Right ventricle myocardium superior (tissue), 1 donor: ENCODE measurements around the gene GPC4. TPM values are rescaled to one million over a fixed set of nuclear protein-coding genes. Genes with fewer than 3 reads are reported as not detected.
"Not testable (repeated sequence)": the region's sequence is repeated elsewhere in the genome, so short reads cannot be mapped to it uniquely, and the experiment has no call there.

ENCODE experiments used
- ATAC-seq: fragments of 200-7000 bp; cut with Tn5 transposase; one replicate; pipeline ENCODE4 v1.9.1; 2020; ENCODE audit warnings: mild to moderate bottlenecking; ENCODE audit not compliant: poor library complexity
- DNase-seq: peaks from one replicate; pipeline ENCODE4 v3.0.0-alpha.2; 2020
- intact Hi-C: fragments of 100-400 bp; cut with DNase I; formaldehyde crosslinking; loops from one replicate; pipeline ENCODE4 v1.11.2; 2022
- total RNA-seq: library from RNA; stranded (reverse); fragmentation: NEBNext Ultra II Directional; extraction: Animal tissue kit (Norgen Biotek cat#: 25700); gene quantifications from one replicate; pipeline ENCODE4 v1.2.1, GENCODE V29; 2021
- donor health status: DM: no; HTN: yes; CAD: no; lungs with severe emphysema.

GPC4 gene
- total RNA-seq, 1 donor from 2014 or later: 8.9 TPM

DNA sequence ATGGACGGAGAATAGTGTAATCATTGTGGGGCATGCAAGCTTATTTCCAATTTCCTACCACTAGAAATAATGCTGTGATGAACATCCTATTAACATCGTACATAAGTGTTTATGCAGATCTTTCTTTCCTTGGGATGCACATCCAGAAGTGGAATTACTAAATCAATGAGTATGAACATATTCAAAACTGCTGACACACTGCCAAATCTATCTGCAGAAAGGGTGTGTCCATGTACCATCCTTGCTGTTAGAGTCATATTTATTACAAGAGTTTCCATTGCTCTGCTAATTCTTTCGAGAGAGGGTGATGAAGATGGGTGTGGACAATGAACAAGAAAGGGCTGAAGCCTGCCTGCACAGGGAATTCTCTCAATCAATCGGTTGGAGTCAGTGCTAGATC is 82.6 kb downstream of the GPC4 start:
- intact Hi-C loops: loop anchor here (10.0 kb wide), 1 partner anchor 342 kb away; no protein-coding TSS in a partner anchor
- DNase-seq: no peak
- ATAC-seq: no peak

DNA sequence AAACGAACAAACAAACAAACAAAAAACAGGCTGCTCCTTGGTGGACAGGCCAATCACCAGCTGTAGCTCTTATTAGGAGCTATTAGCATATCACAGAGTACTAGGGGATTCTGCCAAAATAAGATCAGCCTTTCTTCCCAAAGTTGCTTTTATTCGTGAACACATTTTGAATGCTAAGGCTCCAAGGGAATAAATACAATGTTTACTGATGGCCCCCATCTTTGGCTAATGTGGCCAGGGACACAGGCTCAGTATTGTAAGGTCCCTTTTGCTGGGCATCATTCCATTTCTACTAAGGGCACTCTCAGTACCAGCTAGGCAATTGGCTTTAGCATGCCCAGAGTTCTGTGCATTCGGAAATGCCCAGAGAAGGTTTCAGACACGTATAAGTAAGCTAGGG is 84.3 kb downstream of the GPC4 start:
- no peak for DNase-seq
- no peak for ATAC-seq
- intact Hi-C loops: loop anchor here (10.0 kb wide), 1 partner anchor 344 kb away; no protein-coding TSS in a partner anchor

DNA sequence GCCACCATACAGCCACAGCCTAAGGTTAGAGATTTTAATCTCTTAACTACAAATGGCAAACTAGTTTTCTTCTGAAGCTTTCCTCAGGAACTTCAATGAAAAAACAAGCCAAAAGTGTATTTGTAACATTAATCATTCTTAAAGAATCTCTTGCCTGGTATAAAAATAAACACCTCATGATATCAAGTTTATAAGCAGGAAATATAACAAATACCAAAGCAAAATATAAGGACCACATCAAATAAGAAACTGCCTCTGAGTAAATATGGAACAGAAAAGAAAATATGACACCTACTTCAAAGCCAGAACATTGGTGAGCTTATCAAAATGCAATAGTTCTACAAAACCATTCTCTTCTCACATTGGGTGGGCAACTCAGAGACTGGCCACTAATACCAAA is 89.9 kb downstream of the GPC4 start:
- DNase-seq (no peak), ATAC-seq (no peak)
- intact Hi-C loops: no loop called here

DNA sequence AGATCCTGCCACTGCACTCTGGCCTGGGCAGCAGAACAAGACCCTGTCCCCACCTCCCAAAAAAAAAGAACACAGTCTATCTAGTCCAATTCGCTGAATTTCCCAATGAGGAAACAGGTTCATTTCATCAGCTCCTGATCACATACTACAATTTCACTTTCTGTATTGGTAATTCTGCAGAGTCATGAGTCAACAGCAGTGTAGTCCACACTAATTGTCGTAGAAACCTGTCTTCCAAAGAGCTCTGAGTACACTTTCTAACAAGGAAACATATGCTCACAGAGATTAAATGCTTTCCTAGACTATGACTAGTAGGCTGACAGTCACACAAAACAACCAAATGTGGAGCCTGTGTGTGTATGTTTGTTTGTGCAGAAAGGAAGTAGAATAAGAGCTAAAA is 91.9 kb downstream of the GPC4 start:
- no peak for DNase-seq
- intact Hi-C loops: no loop called here
- no peak for ATAC-seq

DNA sequence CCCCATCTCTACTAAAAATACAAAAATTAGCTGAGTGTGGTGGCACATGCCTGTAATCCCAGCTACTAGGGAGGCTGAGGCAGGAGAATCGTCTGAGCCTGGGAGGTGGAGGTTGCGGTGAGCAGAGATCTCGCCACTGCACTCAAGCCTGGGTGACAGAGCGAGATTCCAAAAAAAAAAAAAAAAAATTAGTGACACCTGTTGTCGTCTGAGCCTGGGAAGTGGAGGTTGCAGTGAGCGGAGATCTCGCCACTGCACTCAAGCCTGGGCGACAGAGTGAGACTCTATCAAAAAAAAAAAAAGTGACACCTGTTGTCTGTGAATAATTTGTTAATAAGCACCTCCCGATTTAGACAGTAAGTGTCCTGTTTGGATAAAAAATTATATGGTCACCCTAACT is 93.0 kb downstream of the GPC4 start:
- DNase-seq, intact Hi-C loops, ATAC-seq: not testable (repeated sequence)

DNA sequence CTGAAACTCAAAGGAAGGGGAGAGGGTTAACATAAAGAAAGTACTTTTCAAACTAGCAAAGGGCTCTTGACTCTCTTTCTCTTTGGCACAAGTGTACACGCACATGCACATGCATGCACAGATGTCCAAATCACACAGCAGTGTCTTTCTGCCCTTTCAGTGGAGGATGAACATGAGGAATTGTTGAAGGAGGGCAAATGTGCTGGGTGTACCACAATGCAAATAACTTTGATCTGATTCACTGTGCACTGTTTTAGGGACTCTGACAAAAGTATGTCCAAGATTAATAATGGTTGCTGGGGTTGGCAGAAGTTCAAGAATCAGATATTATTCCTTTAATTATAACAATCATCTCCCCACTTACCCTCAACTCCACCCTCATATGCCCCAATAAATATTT is 93.8 kb downstream of the GPC4 start:
- ATAC-seq: no peak
- no peak for DNase-seq
- intact Hi-C loops: no loop called here

DNA sequence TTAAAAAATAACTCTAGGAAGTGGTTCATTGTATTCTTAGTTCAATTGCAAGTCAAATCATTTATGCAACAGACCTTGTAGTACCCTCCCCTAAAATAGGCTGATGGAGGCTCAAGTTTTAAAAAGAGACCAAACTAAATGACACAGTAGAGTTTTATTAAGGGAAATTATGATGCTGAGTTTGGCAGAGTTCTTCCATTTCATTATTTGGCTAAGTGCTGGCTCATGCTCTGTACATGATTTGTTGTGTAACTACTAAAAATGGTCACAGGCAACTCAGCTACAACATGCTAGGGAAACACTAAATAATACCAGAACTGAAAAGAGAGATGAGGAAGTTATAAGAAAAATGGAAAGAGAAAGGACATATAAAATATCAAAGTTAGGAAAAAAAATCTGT is 101.0 kb downstream of the GPC4 start:
- intact Hi-C loops: no loop called here
- peak; percentile 55 for ATAC-seq

DNA sequence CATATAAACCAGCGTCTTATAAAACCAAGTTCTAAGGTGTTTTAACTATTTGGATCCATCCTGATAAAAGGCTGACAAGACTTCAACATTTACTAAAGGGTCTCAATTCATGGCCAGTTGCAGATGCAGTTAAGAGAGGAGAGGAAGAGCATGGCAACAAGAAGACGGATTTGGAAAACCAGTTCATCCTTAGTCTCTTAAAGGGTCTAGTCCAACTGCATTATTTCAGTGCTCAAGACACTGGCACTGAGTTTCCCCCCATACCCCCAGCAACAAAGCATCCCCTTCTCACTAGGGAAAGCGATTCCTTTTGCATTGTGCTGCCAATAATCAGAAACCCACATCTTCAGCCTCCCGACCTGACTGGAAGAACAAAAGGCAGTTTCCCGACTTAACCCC is 106.8 kb downstream of the GPC4 start:
- ATAC-seq: no peak
- DNase-seq: no peak
- intact Hi-C loops: no loop called here

More for the DNA sequence above, 101.0 kb downstream of the GPC4 start:
- DNase-seq: no peak

DNA sequence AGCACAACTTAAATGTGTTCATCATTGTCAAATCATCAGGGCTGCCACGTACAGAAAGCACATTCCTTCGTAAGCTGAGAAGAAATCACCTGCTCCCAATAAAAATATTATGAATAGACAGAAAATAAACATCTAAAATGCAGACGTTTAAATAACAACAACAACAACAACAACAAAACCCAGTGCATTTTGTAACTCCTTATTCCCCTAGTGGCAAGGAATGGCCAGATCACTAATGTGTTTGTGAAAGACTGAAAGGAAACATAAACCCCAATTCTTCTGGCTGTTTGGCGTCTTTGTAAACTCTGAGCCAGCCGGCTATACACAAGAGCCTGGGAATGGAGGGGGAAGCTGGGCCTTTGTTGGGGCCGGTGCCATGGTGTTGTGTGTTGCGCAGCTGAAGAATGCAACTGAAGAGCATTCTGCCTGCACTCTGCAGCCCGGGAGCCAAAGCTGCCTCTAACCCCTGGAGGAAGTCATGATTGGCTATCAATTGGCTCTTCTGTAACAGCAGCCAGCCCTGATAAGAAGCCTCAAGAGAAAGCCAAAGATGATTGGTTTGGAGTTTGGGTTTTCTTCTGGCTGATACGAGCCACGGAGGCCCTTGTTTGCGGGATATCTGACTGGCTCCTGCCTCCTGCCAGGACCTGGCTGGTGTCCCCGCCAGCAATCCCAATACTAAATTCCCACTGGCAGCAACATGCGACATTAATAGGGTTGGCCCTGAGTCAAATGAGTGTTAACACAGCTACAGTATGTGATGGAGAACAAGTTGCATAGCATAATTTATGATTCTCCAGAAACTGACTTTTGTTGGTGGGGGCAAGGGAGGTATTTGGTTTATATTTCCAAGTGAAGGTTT is 107.4 kb downstream of the GPC4 start:
- intact Hi-C loops: no loop called here
- DNase-seq: peak; percentile 68
- ATAC-seq: peak; percentile 92

DNA sequence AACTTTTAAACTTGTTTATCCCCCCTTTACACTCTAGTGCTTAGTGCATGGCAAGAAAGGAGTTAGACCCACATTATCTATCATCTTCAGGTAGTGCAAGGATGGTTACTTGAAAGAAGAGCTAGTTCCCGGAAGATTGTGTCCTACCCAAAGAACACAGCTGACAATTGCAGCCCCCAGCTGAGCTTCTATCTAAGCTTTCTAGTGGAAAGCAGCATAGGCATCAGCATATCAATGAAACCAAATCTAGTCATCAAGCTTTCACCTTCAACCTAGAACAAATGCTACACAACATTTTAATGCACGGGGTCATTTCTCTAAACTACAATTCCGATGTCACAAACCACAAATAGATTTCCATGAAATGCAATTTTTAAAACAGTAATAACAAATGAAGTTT is 108.2 kb downstream of the GPC4 start:
- intact Hi-C loops: no loop called here

DNA sequence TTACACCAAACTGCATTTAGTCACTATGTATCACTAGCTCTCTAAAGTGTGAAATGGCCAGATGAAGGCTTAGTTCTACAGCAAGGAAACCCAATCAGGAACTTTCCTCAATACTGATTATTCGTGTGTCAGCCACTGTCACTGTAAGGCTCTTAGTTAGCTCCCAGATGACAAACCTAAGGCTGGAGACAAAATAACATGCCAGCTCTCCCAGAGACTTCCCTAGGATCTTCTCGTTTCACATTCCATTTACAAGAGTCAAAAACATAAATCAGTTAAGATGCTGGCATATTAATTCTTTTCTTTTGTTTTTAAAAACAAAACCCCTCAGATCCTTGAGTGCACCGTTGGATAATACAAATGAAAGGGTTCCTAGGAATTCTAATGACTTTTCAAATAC is 109.0 kb downstream of the GPC4 start:
- no peak for ATAC-seq
- DNase-seq: no peak
- intact Hi-C loops: no loop called here

More for the DNA sequence above, 108.2 kb downstream of the GPC4 start:
- DNase-seq (no peak), ATAC-seq (no peak)

DNA sequence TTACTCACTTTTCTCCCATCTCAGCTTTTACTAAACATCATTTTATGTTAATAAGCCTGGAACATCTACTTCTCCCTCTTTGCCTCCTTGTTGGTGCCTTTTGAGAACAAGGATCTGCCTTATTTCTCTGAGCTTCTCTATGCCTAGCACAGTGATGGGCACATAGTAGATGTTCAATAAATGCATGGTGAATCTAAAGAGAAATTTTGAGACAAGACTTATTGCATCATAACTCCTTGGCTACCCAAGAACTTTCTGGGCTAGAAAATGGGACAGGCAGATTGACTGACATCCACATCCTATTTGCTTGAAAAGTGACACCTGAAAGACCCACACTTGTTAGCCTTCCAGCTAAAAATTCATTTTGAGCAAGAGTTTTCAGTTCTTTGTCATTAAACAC is 109.9 kb downstream of the GPC4 start:
- no peak for ATAC-seq
- no peak for DNase-seq
- intact Hi-C loops: no loop called here

DNA sequence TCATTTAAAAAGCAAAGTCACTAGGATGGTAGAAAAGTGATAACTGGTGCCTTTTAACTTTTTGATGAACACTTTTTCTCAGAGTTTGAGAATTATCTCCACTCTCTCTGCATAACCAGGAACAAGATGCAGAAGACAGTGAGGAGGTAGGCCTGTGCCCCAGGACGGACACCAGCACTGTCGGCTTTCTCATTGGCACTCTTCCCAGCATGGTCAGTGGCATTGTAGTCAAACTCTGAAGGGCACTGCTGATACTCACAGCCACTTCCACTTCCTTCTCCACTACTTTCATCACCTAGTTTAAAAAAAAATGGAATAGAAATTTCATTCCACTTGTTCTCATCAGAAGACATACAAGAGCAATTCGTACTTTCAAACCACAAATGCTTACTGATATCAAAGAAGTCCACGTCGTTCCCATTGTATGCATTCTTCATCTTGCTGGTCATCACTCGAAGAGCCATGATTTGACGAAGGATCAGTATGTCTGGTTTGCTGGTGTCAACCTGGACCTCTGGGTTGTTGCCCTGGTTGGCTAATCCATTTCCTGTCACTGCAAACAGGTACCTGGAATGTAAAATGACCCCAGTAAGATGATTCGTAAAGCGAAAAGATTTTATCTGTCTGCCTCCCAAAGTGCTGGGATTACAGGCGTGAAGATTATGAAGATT is 112.4 kb downstream of the GPC4 start:
- DNase-seq (no peak), ATAC-seq (peak; percentile 38)

DNA sequence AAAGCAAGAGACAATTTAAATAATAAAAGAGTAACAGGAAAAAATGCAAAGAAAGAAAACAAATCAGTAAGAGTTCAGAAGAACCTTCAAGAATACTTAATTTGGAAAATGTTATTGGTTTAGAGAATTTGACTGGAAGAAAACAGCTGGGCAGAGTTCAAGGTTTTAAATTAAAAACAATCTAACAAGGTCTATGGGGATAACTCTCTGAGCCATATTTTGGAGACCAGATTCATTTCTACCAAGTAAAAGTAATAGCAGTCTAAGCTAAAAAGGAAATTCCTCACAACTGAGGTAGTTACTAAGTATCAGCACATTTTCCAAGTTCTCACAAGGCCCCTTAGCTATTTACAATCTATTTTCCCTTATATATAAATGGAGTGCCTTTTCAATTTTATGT is 114.7 kb downstream of the GPC4 start:
- intact Hi-C loops: no loop called here
- ATAC-seq (no peak), DNase-seq (no peak)

More for the DNA sequence above, 112.4 kb downstream of the GPC4 start:
- intact Hi-C loops: no loop called here

DNA sequence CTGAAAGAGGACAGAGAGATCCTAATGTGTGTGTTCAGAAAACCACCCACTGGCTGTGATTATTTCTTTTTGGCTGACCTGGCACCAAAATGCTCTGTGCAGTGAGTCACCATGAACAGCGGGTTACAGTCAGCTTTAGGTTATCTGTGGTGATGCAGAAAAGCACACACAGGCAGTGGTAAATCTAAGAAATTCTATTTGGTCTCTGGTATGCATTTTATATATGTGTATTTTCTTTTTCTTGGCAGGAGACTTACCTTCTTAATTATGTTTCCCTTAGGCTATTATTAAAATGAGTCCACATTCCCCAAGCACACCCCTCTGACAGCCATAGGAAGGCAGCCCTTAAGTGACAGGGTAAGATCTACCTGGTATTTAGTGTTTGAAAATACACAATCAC is 118.0 kb downstream of the GPC4 start:
- DNase-seq (no peak), ATAC-seq (no peak)
- intact Hi-C loops: no loop called here

DNA sequence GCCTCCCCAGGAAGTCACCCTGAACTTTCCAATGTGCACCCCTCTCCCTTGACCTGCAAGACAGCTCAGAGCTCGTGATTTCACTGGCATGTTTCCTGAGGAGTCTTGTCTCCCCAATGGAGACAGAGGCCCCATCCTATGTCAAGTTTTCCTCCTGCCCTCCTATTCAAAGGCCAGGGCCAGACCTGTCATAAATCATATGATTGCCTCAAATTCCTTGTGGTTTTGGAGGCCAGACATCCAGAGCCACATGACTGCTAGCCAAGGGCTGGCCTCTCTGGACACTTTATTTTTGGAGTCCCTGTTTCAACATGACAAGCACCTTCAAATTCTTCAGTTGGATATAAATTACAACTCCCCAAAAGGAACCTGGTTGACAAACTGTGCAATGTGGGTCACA is 121.2 kb downstream of the GPC4 start:
- no peak for ATAC-seq
- intact Hi-C loops: no loop called here
- no peak for DNase-seq

DNA sequence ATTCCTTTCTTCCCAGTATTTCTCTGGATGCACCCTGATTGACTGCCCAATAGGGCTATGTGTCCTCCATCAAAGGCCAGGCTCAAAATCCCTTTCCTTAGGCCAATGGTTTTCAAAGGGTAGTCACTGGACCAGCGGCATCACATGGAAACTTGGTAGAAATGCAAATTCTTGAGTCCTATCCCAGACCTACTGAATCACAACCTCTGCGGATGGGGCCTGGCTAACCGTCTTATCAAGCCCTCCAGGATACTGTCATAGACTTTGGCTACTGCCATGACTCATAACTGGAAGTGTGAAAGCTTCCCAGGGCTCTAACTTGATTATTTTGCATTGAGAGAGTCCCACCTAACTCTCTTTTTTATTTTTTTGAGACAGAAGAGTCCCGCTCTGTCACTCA is 125.2 kb downstream of the GPC4 start:
- ATAC-seq (no peak), DNase-seq (no peak)
- intact Hi-C loops: no loop called here

DNA sequence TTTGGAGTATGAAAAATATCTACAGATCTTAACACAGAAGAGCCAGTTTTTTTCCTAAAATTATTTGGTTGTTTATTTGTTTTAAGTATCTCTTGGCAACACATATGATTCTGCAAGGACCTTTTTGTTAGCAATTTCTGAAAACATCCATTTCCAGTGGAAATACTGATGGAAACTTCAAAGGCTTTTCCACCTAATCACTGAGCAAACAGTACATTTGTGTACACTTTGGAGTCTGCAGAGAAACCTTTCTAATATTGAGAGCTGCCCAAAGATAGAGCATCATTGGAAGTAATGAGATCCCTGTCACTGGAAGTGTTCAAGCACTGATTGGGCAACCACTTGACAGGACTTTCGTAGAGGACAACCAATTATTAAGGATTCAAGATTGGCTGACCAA is 127.4 kb downstream of the GPC4 start:
- DNase-seq: no peak
- ATAC-seq: no peak
- intact Hi-C loops: no loop called here

DNA sequence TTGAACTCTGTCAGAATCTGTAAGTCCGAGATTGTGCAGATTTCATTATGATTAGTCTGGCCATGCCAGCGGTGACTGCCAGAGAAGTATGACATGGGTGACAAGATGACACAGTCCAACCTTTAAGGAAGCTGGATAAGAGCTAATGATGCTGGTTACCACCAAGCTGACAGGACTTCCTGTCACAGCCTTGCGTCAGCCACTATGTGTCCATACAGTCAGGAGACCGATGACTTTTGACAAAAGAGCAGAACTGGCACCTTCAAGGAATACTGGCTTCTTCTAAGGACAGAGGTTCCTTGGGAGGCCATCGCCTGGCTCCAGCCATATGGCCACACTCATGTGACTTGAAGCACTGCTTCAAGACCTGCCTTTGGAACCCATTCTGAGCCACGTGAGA is 129.9 kb downstream of the GPC4 start:
- DNase-seq (no peak), ATAC-seq (no peak)
- intact Hi-C loops: no loop called here

DNA sequence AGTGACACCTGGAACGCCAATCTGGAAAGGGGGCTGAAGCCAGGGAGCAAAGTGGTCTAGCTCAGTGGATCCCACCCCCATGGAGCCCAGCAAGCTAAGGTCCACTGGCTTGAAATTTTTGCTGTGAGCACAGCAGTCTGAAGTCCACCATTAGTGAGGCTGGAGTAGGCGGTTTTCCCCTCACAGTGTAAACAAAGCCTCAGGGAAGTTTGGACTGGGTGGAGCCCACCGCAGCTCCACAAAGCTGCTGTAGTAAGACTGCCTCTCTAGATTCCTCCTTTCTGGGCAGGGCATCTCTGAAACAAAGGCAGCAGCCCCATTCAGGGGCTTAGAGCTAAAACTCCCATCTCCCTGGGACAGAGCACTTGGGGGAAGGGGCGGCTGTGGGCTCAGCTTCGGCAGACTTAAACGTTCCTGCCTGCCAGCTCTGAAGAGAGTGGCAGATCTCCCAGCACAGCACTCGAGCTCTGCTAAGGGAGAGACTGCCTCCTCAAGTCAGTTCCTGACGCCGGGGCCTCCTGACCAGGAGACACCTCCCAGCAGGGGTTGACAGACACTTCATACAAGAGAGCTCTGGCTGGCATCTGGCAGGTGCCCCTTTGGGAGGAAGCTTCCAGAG is 136.1 kb downstream of the GPC4 start:
- DNase-seq, intact Hi-C loops, ATAC-seq: not testable (repeated sequence)
